Stimulated activated memory B cell treated with anti-CD40 and anti-IgM and Interleukin-4, amounts not matched to agents 10 μg/mL and 1 μg/mL and 100 μg/mL, for 72 hours (primary cell): ENCODE results near the gene SNX32.
"Not testable (repeated sequence)": the region's sequence is repeated elsewhere in the genome, so short reads cannot be mapped to it uniquely, and the experiment has no call there.

Source experiments
- ATAC-seq: fragments of 150-1000 bp; cut with Tn5 transposase; 2 replicates; pipeline ENCODE4 v1.10.0; 2021
- H3K27ac Mint-ChIP-seq: one replicate; pipeline ENCODE4 v1.8.0; 2022; ENCODE audit warnings: mild to moderate bottlenecking, mixed read lengths
- H3K27me3 Mint-ChIP-seq: one replicate; pipeline ENCODE4 v1.8.0; 2022; ENCODE audit warnings: mixed read lengths
- H3K36me3 Mint-ChIP-seq: one replicate; pipeline ENCODE4 v1.8.0; 2022; ENCODE audit warnings: mixed read lengths
- H3K4me1 Mint-ChIP-seq: one replicate; pipeline ENCODE4 v1.8.0; 2022; ENCODE audit warnings: mixed read lengths
- H3K4me3 Mint-ChIP-seq: one replicate; pipeline ENCODE4 v1.8.0; 2022; ENCODE audit warnings: mild to moderate bottlenecking, moderate library complexity, mixed read lengths
- H3K9me3 Mint-ChIP-seq: one replicate; pipeline ENCODE4 v1.8.0; 2022; ENCODE audit warnings: mixed read lengths

SNX32 gene

DNA sequence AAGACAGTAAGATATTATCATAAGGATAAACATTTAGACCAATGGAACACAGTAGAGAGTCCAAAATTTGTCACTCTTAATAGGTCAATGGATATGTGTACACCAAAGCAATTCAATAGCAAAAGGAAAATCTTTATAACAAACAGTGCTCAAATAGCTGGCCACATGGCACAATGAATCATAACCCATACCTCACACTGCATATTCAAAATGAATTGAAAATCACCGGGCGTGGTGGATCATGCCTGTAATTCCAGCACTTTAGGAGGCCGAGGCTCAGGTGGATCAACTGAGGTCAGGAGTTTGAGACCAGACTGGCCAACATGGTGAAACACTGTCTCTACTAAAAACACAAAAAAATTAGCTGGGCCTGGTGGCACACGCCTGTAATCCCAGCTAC, 8.4 kb downstream of the SNX32 start:
- Mint-ChIP-seq H3K36me3 (no peaks in the 10 kb centered on the region), H3K9me3 (no peaks in the 10 kb centered on the region), H3K4me1 (no peaks in the 10 kb centered on the region), H3K4me3 (no peak overlapping the region), H3K27me3 (no peaks in the 10 kb centered on the region), H3K27ac (no peak overlapping the region)
- ATAC-seq = no peak

DNA sequence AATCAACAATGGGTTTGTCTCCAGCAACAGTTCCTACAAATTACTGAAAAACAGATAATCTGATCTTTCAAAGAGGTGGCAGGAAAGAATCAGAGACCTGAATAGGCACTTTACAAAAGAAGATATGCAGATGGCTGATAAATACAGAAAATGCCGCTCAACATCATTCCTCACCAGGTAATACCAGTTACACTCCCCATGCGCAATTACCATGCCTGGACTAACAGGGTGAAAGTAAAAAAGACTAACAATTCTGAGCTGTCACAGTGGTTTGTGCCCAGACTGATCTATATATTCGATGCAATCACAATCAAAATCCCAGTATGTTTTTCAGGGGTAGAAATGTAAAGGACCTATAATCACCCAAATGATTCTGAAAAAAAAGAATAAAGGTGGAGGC, 10.0 kb downstream of the SNX32 start:
- Mint-ChIP-seq H3K27ac (no peak overlapping the region), H3K4me1 (no peaks in the 10 kb centered on the region), H3K36me3 (no peaks in the 10 kb centered on the region), H3K9me3 (no peaks in the 10 kb centered on the region), H3K4me3 (no peak overlapping the region), H3K27me3 (no peaks in the 10 kb centered on the region)
- ATAC-seq = no peak

DNA sequence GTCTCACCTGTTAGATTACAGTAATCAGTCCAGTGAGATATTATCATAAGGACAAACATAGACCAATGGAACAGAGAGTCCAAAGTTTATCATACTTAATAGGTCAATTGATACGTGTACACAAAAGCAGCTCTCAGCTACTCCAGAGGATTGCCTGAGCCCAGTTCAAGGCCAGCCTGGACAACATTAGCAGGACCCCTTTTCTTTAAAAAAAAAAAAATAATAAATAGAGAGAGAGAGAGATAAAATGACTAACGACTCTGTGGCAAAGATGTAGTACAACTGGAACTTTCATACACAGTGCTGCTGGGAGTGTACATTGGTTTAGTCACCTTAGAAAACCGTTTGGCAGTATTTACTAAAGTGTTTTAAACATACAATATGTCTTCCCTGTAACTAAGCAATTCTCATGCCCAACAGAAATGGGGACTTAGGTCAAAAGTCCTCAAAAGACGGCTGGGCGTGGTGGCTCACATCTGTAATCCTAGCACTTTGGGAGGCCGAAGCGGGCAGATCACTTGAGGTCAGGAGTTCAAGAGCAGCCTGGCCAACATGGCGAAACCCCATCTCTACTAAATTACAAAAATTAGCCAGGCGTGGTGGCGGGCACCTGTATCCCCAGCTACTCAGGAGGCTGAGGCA, 10.6 kb downstream of the SNX32 start:
- no peak for ATAC-seq
- no peak overlapping the region for H3K4me3 Mint-ChIP-seq

DNA sequence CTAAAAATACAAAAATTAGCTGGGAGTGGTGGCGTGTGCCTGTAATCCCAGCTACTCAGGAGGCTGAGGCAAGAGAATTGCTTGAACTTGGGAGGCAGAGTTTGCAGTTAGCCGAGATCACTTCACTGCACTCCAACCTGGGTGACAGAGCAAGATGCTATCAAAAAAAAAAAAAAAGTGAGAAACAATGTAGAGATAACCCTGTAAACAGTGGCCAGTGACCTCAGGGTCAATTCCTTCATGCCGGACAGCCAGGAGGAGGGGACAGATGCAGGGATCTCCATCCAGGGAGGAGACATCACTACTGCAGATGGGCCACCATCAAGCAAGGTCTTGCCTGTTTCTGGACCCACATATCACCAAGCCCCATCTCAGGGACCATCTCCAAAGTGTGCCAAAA, 14.0 kb downstream of the SNX32 start:
- Mint-ChIP-seq H3K9me3 (no peaks in the 10 kb centered on the region), H3K4me1 (no peaks in the 10 kb centered on the region), H3K36me3 (peaks cover 22% of the 10 kb centered on the region), H3K27ac (no peak overlapping the region), H3K27me3 (no peaks in the 10 kb centered on the region), H3K4me3 (no peak overlapping the region)
- no peak for ATAC-seq

More for the DNA sequence above, 10.6 kb downstream of the SNX32 start:
- Mint-ChIP-seq H3K4me1 (no peaks in the 10 kb centered on the region), H3K9me3 (no peaks in the 10 kb centered on the region), H3K27me3 (no peaks in the 10 kb centered on the region), H3K36me3 (no peaks in the 10 kb centered on the region), H3K27ac (no peak overlapping the region)

DNA sequence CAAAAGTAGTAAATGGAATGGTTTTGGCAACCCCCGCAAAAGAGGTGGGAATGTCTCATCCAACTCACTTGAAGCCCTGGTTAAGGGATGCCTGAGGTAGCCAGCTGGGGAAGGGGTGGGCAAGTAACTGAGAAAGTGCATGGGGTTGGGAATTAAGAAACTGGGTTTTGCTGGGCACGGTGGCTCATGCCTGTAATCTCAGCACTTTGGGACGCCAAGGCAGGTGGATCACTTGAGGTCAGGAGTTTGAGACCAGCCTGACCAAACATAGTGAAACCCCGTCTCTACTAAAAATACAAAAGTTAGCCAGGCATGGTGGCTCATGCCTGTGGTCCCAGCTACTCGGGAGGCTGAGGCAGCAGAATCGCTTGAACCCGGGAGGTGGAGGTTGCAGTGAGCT, 14.9 kb downstream of the SNX32 start:
- ATAC-seq, H3K27me3 Mint-ChIP-seq, H3K4me1 Mint-ChIP-seq, H3K4me3 Mint-ChIP-seq, H3K9me3 Mint-ChIP-seq, H3K27ac Mint-ChIP-seq: not testable (repeated sequence)
- peaks cover 32% of the 10 kb centered on the region for H3K36me3 Mint-ChIP-seq

DNA sequence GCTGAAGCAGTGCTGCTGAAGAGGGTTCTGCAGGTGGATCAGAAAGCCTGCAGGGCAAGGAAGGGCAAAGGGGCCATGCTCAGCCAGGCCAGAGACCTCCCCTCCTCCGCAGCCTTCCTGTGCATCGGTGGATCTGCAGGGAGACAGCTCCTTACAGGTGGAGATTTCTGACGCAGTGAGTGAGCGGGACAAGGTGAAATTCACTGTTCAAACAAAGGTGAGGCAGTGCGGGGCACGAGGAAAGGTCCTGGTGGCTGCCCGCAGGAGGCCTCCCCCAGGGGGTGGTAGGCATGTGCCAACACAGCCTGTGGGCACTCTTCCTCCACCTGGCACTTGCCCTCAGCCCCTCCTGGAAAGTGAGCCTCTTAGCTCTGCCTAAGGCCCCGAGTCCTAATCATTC, 15.6 kb downstream of the SNX32 start:
- no peaks in the 10 kb centered on the region for H3K9me3 Mint-ChIP-seq
- no peak overlapping the region for H3K27ac Mint-ChIP-seq
- H3K4me3 Mint-ChIP-seq = no peak overlapping the region
- H3K36me3 Mint-ChIP-seq = peaks cover 38% of the 10 kb centered on the region
- ATAC-seq = no peak
- H3K4me1 Mint-ChIP-seq = peaks cover 13% of the 10 kb centered on the region
- no peaks in the 10 kb centered on the region for H3K27me3 Mint-ChIP-seq

DNA sequence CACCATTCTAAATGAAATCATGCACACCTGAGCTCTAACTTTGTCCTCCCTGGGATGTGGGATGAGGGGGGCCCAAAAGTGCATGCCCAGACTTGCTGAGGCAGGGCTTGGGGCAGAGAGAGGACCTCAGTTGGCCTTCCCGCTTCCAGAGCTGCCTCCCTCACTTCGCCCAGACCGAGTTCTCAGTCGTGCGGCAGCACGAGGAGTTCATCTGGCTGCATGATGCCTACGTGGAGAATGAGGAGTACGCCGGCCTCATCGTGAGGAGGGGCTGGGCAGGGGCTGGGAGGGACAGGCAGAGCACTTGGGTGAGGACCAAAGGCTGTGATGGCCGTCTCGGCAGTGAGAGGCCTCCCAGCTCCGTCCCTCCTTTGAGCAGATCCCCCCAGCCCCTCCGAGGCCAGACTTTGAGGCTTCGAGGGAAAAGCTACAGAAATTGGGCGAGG, 16.0 kb downstream of the SNX32 start:
- Mint-ChIP-seq H3K27me3 (no peaks in the 10 kb centered on the region), H3K36me3 (peaks cover 43% of the 10 kb centered on the region), H3K4me3 (no peak overlapping the region), H3K4me1 (peaks cover 17% of the 10 kb centered on the region), H3K27ac (no peak overlapping the region), H3K9me3 (no peaks in the 10 kb centered on the region)
- ATAC-seq = no peak

DNA sequence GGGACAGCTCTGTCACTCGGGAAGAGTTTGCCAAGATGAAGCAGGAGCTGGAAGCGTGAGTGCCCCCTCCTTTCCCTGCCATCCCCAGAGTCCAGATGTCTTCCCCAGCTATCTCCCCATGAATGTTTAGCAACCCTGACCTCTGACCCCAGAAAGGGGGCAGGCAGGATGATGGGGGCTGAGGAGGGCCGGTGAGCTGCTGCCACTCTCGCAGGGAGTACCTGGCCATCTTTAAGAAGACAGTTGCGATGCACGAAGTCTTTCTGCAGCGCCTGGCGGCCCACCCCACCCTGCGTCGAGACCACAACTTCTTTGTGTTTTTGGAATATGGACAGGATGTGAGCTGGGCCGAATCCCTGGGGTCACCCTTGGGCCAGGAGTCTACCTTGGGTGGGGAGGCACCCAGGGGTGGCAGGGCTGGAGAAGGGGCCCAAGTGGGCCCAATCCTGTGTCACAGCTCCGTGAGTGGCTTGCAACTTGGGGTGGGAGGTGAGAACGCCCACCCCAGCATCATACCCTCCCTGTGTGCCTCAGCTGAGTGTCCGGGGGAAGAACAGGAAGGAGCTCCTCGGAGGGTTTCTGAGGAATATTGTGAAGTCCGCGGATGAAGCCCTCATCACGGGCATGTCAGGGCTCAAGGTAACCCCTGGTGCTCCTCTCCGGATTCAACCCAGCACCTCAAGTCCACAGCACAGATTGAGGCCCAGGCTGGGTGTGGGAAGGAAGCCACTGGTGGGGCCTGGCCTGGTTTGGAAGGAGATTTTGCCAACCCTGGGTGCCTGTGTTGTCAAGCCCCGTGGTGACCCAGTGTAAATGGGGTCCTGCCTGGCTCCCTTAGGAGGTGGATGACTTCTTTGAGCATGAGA, 16.7 kb downstream of the SNX32 start:
- no peak for ATAC-seq
- no peaks in the 10 kb centered on the region for H3K9me3 Mint-ChIP-seq
- H3K36me3 Mint-ChIP-seq = peaks cover 49% of the 10 kb centered on the region
- peaks cover 24% of the 10 kb centered on the region for H3K4me1 Mint-ChIP-seq
- no peak overlapping the region for H3K27ac Mint-ChIP-seq
- H3K4me3 Mint-ChIP-seq = no peak overlapping the region
- H3K27me3 Mint-ChIP-seq = no peaks in the 10 kb centered on the region

DNA sequence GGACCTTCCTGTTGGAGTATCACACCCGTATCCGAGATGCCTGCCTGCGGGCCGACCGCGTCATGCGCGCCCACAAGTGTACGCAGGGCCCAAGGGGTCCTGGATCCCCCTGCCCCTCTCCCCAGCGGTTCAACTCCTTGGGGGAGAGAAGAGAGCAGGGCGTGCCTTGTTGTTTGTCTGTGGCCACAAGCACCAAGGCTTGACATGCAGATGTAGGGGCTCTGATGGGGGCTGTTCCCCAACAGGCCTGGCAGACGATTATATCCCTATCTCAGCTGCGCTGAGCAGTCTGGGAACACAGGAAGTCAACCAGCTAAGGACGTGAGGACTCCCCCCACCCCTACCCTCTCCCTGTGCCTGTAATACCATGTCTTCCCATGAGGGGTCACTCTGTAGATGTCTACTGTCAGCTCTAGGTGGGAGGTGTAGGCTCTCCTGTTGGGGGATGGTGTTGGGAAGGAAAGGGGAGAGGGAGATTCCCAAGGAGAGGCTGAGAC, 17.4 kb downstream of the SNX32 start:
- Mint-ChIP-seq H3K36me3 (peaks cover 56% of the 10 kb centered on the region), H3K9me3 (no peaks in the 10 kb centered on the region), H3K4me1 (peaks cover 28% of the 10 kb centered on the region), H3K4me3 (no peak overlapping the region), H3K27me3 (no peaks in the 10 kb centered on the region), H3K27ac (no peak overlapping the region)
- peak; percentile 13 for ATAC-seq

DNA sequence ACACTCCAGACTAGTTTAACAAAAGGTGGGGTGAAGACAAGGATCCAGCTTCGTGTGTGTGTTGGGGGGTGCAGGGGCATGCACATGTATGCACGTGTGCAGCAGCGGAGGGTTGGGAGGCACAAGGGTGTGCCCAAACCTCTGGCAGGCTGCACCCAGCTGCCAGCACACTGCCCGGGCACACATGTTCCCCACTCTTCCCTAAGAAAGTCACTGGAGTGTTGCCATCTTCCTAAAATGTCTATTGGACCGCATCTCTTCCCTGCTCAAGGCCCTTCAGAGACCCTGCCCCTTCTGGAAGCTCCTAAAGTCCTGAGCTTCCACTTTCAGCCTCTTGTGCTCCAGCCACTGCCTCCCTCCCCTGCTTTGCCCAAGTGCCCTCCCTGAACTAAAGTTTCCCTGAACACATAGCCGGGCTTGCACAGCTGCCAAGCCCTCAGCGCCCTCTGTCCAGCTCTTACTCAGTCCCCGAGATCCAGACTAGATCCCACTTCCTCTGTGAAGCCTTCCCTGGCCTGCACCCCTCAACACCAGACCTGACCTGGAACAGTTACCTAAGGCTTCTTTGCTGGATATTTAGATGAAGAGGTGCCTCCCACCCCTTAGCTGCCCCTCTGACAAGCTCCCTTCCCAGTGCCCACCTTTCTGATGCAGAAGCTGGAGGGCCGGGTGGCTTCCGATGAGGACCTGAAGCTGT, 18.2 kb downstream of the SNX32 start:
- Mint-ChIP-seq H3K9me3 (no peaks in the 10 kb centered on the region), H3K4me1 (peaks cover 36% of the 10 kb centered on the region), H3K27ac (no peak overlapping the region), H3K36me3 (peaks cover 64% of the 10 kb centered on the region), H3K27me3 (no peaks in the 10 kb centered on the region), H3K4me3 (peak overlapping the region; percentile 12)
- ATAC-seq = no peak

DNA sequence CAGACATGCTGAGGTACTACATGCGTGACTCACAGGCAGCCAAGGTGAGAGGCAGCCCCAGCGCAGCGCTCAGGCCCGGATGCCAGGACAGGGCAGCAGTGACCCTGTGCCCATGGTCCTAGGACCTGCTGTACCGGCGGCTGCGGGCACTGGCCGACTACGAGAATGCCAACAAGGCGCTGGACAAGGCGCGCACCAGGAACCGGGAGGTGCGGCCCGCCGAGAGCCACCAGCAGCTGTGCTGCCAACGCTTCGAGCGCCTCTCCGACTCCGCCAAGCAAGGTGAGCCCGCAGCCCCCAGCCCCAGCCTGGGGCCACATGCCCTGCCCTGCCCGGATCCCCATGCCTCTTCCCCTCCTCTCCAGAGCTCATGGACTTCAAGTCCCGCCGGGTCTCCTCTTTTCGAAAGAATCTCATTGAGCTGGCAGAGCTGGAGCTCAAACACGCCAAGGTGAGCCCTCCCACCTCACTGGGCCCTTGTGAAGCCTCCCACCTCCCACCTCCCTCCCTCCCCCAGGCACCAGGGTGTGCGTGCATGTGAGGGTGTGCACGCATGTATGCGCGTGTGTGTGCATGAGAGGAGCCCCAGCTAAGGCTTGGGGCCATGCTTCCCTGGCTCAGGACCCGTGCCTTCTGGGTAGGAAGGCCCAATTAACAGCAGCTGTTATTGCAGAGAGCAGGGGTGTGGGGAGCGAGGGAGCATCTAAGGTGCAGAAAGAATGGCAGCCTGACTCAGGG, 18.9 kb downstream of the SNX32 start:
- H3K4me3 Mint-ChIP-seq = no peak overlapping the region
- H3K9me3 Mint-ChIP-seq = no peaks in the 10 kb centered on the region
- no peak for ATAC-seq
- H3K27me3 Mint-ChIP-seq = no peaks in the 10 kb centered on the region
- H3K36me3 Mint-ChIP-seq = peaks cover 66% of the 10 kb centered on the region
- H3K27ac Mint-ChIP-seq = no peak overlapping the region
- H3K4me1 Mint-ChIP-seq = peaks cover 36% of the 10 kb centered on the region

DNA sequence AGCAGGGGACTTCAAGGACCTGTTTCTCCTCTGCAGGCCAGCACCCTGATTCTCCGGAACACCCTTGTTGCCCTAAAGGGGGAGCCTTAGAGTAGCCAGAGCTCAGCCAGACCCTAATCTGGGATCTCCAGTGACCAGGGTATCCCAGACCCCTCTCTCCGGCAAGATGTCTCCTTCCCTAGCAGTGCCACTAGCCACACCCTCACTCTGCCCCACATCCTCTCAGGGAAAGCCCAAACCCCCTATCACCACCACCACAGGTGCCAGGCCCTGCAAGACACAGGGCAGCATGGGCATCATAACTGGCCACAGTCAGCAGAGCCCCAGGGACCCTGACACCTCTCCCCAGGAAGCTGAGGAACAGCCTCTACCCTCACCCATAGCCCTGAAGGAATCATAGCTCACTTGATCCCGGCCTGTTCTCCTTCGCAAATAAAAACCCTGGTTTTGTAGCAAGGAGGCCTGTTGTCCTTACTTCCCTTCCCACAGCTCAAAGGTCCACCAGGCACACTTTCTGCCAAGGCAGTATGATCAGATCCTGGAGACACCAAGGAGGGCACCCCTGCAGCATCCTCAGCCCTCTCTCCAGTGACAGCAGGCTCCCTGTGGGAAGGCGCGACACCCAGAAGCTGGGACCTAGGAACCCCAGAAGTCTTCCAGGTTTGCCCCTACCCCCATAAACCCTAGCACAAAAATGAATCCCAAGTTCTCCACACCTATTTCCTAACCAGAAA, 19.6 kb downstream of the SNX32 start:
- Mint-ChIP-seq H3K27ac (no peak overlapping the region), H3K9me3 (no peaks in the 10 kb centered on the region), H3K4me1 (peaks cover 40% of the 10 kb centered on the region), H3K36me3 (peaks cover 66% of the 10 kb centered on the region), H3K27me3 (no peaks in the 10 kb centered on the region), H3K4me3 (peak overlapping the region; percentile 24)
- no peak for ATAC-seq

DNA sequence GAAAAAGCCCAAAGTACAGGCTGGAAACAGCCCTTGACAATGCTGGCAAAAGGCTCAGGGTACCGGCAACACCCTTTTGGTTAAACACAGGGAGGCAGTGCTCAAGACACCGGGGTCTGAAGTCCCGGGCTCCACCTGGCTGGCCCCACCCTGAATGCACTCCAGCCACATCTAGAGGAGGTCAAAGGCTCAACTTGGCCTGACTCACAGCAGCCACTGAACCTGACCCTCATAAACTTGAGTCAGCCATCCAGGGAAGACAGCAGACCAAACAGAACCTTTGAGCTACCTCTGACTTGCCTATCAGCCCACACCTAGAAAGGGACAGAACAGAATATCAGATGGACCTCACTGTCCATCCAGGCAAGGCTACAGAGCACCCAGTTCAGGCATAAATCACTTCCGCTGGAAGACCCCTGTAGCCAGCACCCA, 20.4 kb downstream of the SNX32 start:
- Mint-ChIP-seq H3K27me3 (no peaks in the 10 kb centered on the region), H3K4me1 (peaks cover 47% of the 10 kb centered on the region), H3K4me3 (peak overlapping the region; percentile 46), H3K27ac (no peak overlapping the region), H3K9me3 (no peaks in the 10 kb centered on the region), H3K36me3 (peaks cover 66% of the 10 kb centered on the region)
- ATAC-seq = no peak
